PC-9 (cell line): ENCODE data around the gene ANGPTL2. TPM values are rescaled to one million over a fixed set of nuclear protein-coding genes. Genes with fewer than 3 reads are reported as not detected.

Experiments used
- BruUV-seq: library from RNA; stranded (reverse); fragments of 400-500 nt; replicated peaks from 2 replicates; lab custom pipeline; 2021; lab: Mats Ljungman, UMichigan
- CTCF ChIA-PET: fragments of 300-600 bp; sonication (Branson Sonifier 250); formaldehyde crosslinking; loops from one replicate; lab custom pipeline; 2022; ENCODE audit warnings: antibody characterized with exemption; lab: Charles Lee
- POLR2A ChIA-PET: fragments of 300-600 bp; sonication (Branson Sonifier 250); formaldehyde crosslinking; loops from one replicate; lab custom pipeline; 2022; ENCODE audit warnings: antibody characterized with exemption; ENCODE audit not compliant: unreplicated experiment; lab: Charles Lee
- DNase-seq, 2 experiments: peaks; one replicate each; pipeline versions ENCODE4 v3.0.0 to v3.0.0-alpha.2; 2015 to 2022; ENCODE audit warnings: mixed read lengths in 1 of 2
- H2AFZ ChIP-seq: fragments of 200-600 bp; sonication (generic); 2 replicates; pipeline ENCODE4 v1.8.1; 2017; ENCODE audit warnings: antibody characterized with exemption
- H3F3A ChIP-seq: fragments of 200-600 bp; sonication (generic); 2 replicates; pipeline ENCODE4 v1.8.1; 2017; ENCODE audit warnings: antibody characterized with exemption, mild to moderate bottlenecking, low read depth; ENCODE audit not compliant: insufficient read depth
- H3K27ac ChIP-seq: fragments of 200-600 bp; sonication (generic); 2 replicates; pipeline ENCODE4 v1.6.1; 2016; ENCODE audit warnings: mixed run types
- H3K27me3 ChIP-seq: fragments of 200-600 bp; sonication (generic); 2 replicates; pipeline ENCODE4 v1.6.1; 2016; ENCODE audit warnings: low read depth, mixed run types; ENCODE audit not compliant: insufficient read depth
- H3K36me3 ChIP-seq: fragments of 200-600 bp; sonication (generic); 2 replicates; pipeline ENCODE4 v1.6.1; 2016; ENCODE audit warnings: low read depth, mixed run types
- H3K4me1 ChIP-seq: fragments of 200-600 bp; sonication (generic); replicated peaks from 2 replicates; pipeline ENCODE4 v1.6.1; 2016; ENCODE audit warnings: mixed run types; ENCODE audit not compliant: insufficient read depth
- H3K4me2 ChIP-seq: fragments of 200-600 bp; sonication (generic); 2 replicates; pipeline ENCODE4 v1.6.1; 2017; ENCODE audit warnings: mixed run types
- H3K4me3 ChIP-seq: fragments of 200-600 bp; sonication (generic); 2 replicates; pipeline ENCODE4 v1.6.1; 2016; ENCODE audit warnings: mixed run types
- H3K79me2 ChIP-seq: fragments of 200-600 bp; sonication (generic); 2 replicates; pipeline ENCODE4 v1.6.1; 2017; ENCODE audit warnings: low read depth, mixed run types
- H3K9me2 ChIP-seq: fragments of 200-600 bp; sonication (generic); 2 replicates; pipeline ENCODE4 v1.8.1; 2017; ENCODE audit warnings: mild to moderate bottlenecking; ENCODE audit not compliant: insufficient read depth
- H3K9me3 ChIP-seq: fragments of 200-600 bp; sonication (generic); 2 replicates; pipeline ENCODE4 v1.8.1; 2016; ENCODE audit warnings: low read depth; ENCODE audit not compliant: insufficient read depth
- H4K20me1 ChIP-seq: fragments of 200-600 bp; sonication (generic); 2 replicates; pipeline ENCODE4 v1.8.1; 2017; ENCODE audit not compliant: insufficient read depth
- CTCF ChIP-seq: fragments of 200-600 bp; sonication (generic); conservative IDR thresholded peaks from 2 replicates; pipeline ENCODE4 v1.6.1; 2017; ENCODE audit warnings: mixed run types, antibody characterized with exemption, mild to moderate bottlenecking, moderate library complexity
- EZH2 ChIP-seq: fragments of 200-600 bp; sonication (generic); IDR thresholded peaks from 2 replicates; pipeline ENCODE4 v1.8.0; 2017; ENCODE audit warnings: antibody characterized with exemption, low read depth
- intact Hi-C: fragments of 100-400 bp; cut with micrococcal nuclease; formaldehyde crosslinking; loops from one replicate; pipeline ENCODE4 v1.10.0; 2022; ENCODE audit not compliant: unreplicated experiment
- total RNA-seq: library from RNA; stranded (reverse); gene quantifications from 2 replicates; pipeline ENCODE4 v1.2.3, GENCODE V29; 2021

Gene ANGPTL2
- total RNA-seq, 1 experiment from 2014 or later, result 0.13 TPM

- no peaks in the 10 kb centered on the region for H3K27me3 ChIP-seq
- no peaks in the 10 kb centered on the region for H3K36me3 ChIP-seq
- no peak overlapping the region for H3K4me3 ChIP-seq
- no peaks in the 10 kb centered on the region for H3K9me3 ChIP-seq
- ChIA-PET CTCF (no interaction called here), POLR2A (interaction anchor here (0.6 kb wide), 1 partner anchor 24 kb away, joined by 3 read pairs; no protein-coding TSS in a partner anchor)
- no peak overlapping the region for H3K4me2 ChIP-seq
- TF ChIP-seq CTCF, result no peak
- TF ChIP-seq EZH2, result no peak
- H3K79me2 ChIP-seq, result no peaks in the 10 kb centered on the region
- no TSS peak for BruUV-seq
- DNase-seq, result no peak
- H2AFZ ChIP-seq, result no peak overlapping the region
- no peaks in the 10 kb centered on the region for H4K20me1 ChIP-seq
- H3K9me2 ChIP-seq, result no peaks in the 10 kb centered on the region
- no peak overlapping the region for H3K27ac ChIP-seq
- H3F3A ChIP-seq, result no peaks in the 10 kb centered on the region; the same call in 1 of the 2 replicates
- intact Hi-C loops, result no loop called here
- H3K4me1 ChIP-seq, result no peaks in the 10 kb centered on the region
Measured at GRCh38 chr9:127090341-127090985, 32.0 kb downstream of the ANGPTL2 start.

GRCh38 chr9:127089631-127090081 is 32.8 kb downstream of the ANGPTL2 start:
- no peak for DNase-seq
- Histone ChIP-seq H2AFZ (no peak overlapping the region), H3K36me3 (no peaks in the 10 kb centered on the region), H3K27me3 (no peaks in the 10 kb centered on the region), H3K4me1 (no peaks in the 10 kb centered on the region), H4K20me1 (no peaks in the 10 kb centered on the region), H3K9me3 (no peaks in the 10 kb centered on the region), H3K27ac (no peak overlapping the region), H3K9me2 (no peaks in the 10 kb centered on the region), H3K4me3 (no peak overlapping the region), H3K4me2 (no peak overlapping the region), H3F3A (no peaks in the 10 kb centered on the region; the same call in 1 of the 2 replicates), H3K79me2 (no peaks in the 10 kb centered on the region)
- TF ChIP-seq EZH2 (no peak), CTCF (no peak)
- POLR2A ChIA-PET, result no interaction called here
- CTCF ChIA-PET, result no interaction called here
- no TSS peak for BruUV-seq
- intact Hi-C loops, result no loop called here

GRCh38 chr9:127088724-127089615 is 33.5 kb downstream of the ANGPTL2 start:
- Histone ChIP-seq H3K4me1 (no peaks in the 10 kb centered on the region), H3K27me3 (no peaks in the 10 kb centered on the region), H2AFZ (no peak overlapping the region), H3K4me3 (no peak overlapping the region), H3K36me3 (no peaks in the 10 kb centered on the region), H3K79me2 (no peaks in the 10 kb centered on the region), H3K4me2 (no peak overlapping the region), H3K9me3 (no peaks in the 10 kb centered on the region), H4K20me1 (no peaks in the 10 kb centered on the region), H3F3A (no peaks in the 10 kb centered on the region; the same call in 1 of the 2 replicates), H3K27ac (no peak overlapping the region), H3K9me2 (no peaks in the 10 kb centered on the region)
- DNase-seq, result no peak
- intact Hi-C loops, result no loop called here
- TF ChIP-seq CTCF (no peak), EZH2 (no peak)
- ChIA-PET POLR2A (no interaction called here), CTCF (no interaction called here)
- BruUV-seq, result no TSS peak
